H1 (cell line): ENCODE results near the gene DNAJC5G. TPM values are rescaled to one million over a fixed set of nuclear protein-coding genes. Genes with fewer than 3 reads are reported as not detected.

ENCODE experiments used
- CTCF ChIA-PET: fragments of 300-600 bp; sonication (Branson Sonifier 250); formaldehyde crosslinking; loops from one replicate; lab custom pipeline; 2021; ENCODE audit not compliant: partially characterized antibody; lab: Charles Lee
- POLR2A ChIA-PET: fragments of 300-600 bp; sonication (Branson Sonifier 250); formaldehyde crosslinking; loops from one replicate; lab custom pipeline; 2021; ENCODE audit warnings: inconsistent platforms; ENCODE audit not compliant: partially characterized antibody; lab: Charles Lee
- DNase-seq, 2 experiments: peaks; one replicate each; pipeline versions ENCODE4 v3.0.0 to v3.0.0-alpha.2; 2010 to 2022; ENCODE audit warnings: low spot score in 2 of 2, low read depth in 1 of 2, mixed read lengths in 1 of 2
- FAIRE-seq: peaks from 2 replicates; lab custom pipeline; 2011; peaks lifted over from hg19 to GRCh38; lab: Jason Lieb, UNC
- H2AFZ ChIP-seq: 2 replicates; pipeline ENCODE4 v1.8.1; 2012; ENCODE audit warnings: low read length, inconsistent platforms
- H2AK5ac ChIP-seq: 2 replicates; pipeline ENCODE4 v1.6.1; 2013; ENCODE audit warnings: low read depth, low read length
- H2BK120ac ChIP-seq: replicated peaks from 2 replicates; pipeline ENCODE3; 2013; ENCODE audit warnings: low read depth, low read length, inconsistent platforms
- H2BK12ac ChIP-seq: 2 replicates; pipeline ENCODE4 v1.6.1; 2013; ENCODE audit warnings: low read depth, low read length
- H2BK15ac ChIP-seq: 2 replicates; pipeline ENCODE4 v1.6.1; 2013; ENCODE audit warnings: low read length
- H2BK20ac ChIP-seq: 2 replicates; pipeline ENCODE4 v1.6.1; 2013; ENCODE audit warnings: low read length
- H2BK5ac ChIP-seq: 2 replicates; pipeline ENCODE4 v1.6.1; 2013; ENCODE audit warnings: low read depth, low read length
- H3K14ac ChIP-seq: 2 replicates; pipeline ENCODE4 v1.6.1; 2013; ENCODE audit warnings: inconsistent platforms; ENCODE audit not compliant: insufficient read length
- H3K18ac ChIP-seq: 2 replicates; pipeline ENCODE4 v1.6.1; 2013; ENCODE audit warnings: low read length; ENCODE audit errors: extremely low read depth
- H3K23ac ChIP-seq: 2 replicates; pipeline ENCODE4 v1.6.1; 2013; ENCODE audit warnings: inconsistent platforms; ENCODE audit not compliant: insufficient read length
- H3K23me2 ChIP-seq: 2 replicates; pipeline ENCODE4 v1.6.1; 2013; ENCODE audit warnings: low read depth, low read length
- H3K27ac ChIP-seq: 2 replicates; pipeline ENCODE4 v1.6.1; 2011; ENCODE audit warnings: low read depth, low read length, inconsistent platforms
- H3K27me3 ChIP-seq, 4 experiments: replicated peaks in 1 of 4; 1 replicate in 1 of 4; 2 replicates in 3 of 4; pipeline versions ENCODE4 v1.6.1 to v1.8.1; 2011 to 2013; ENCODE audit warnings: low read length in 3 of 4, mild to moderate bottlenecking in 3 of 4, inconsistent platforms in 2 of 4, mixed read lengths in 2 of 4, moderate library complexity in 1 of 4; ENCODE audit not compliant: control insufficient read depth in 3 of 4, insufficient read depth in 3 of 4; ENCODE audit errors: extremely low read depth in 1 of 4
- H3K36me3 ChIP-seq, 4 experiments: 2 replicates each; pipeline versions ENCODE4 v1.6.1 to v1.8.1; 2011 to 2013; ENCODE audit warnings: mild to moderate bottlenecking in 4 of 4, low read length in 3 of 4, moderate library complexity in 2 of 4, control low read depth in 1 of 4, inconsistent platforms in 1 of 4; ENCODE audit not compliant: insufficient read depth in 4 of 4, control insufficient read depth in 2 of 4
- H3K4ac ChIP-seq: replicated peaks from 2 replicates; pipeline ENCODE3; 2013; ENCODE audit warnings: low read length, low read depth, mixed read lengths, inconsistent platforms; ENCODE audit not compliant: insufficient read length
- H3K4me1 ChIP-seq, 4 experiments: replicated peaks in 1 of 4; 1 replicate in 1 of 4; 2 replicates in 3 of 4; pipeline versions ENCODE4 v1.6.1 to v1.8.1; 2011 to 2013; ENCODE audit warnings: low read length in 3 of 4, inconsistent platforms in 2 of 4, mixed read lengths in 1 of 4; ENCODE audit not compliant: insufficient read depth in 4 of 4, control insufficient read depth in 3 of 4
- H3K4me2 ChIP-seq, 2 experiments: 2 replicates each; pipeline versions ENCODE4 v1.6.1 to v1.8.1; 2011 to 2013; ENCODE audit warnings: low read depth in 2 of 2, low read length in 2 of 2, control low read depth in 1 of 2, inconsistent platforms in 1 of 2, mild to moderate bottlenecking in 1 of 2; ENCODE audit not compliant: insufficient read depth in 1 of 2
- H3K4me3 ChIP-seq, 4 experiments: fragments of 200-600, 300-600 bp in 1 of 4; sonication (generic), shearing (Covaris generic), sonication (Bioruptor Twin) in 1 of 4; 2 replicates each; pipeline versions ENCODE4 v1.5.1 to v1.8.1; 2011 to 2016; ENCODE audit warnings: low read length in 4 of 4, low read depth in 3 of 4, control low read depth in 2 of 4, inconsistent platforms in 2 of 4, mild to moderate bottlenecking in 2 of 4, mixed read lengths in 1 of 4, moderate library complexity in 1 of 4; ENCODE audit not compliant: insufficient read depth in 2 of 4; ENCODE audit errors: extremely low read depth in 1 of 4
- H3K56ac ChIP-seq: replicated peaks from 2 replicates; pipeline ENCODE3; 2013; ENCODE audit warnings: low read depth, mild to moderate bottlenecking, mixed read lengths, low read length, inconsistent platforms; ENCODE audit not compliant: insufficient read length
- H3K79me1 ChIP-seq: 2 replicates; pipeline ENCODE4 v1.6.1; 2013; ENCODE audit warnings: low read depth, low read length, control low read depth
- H3K79me2 ChIP-seq, 2 experiments: 2 replicates each; pipeline versions ENCODE4 v1.6.1 to v1.8.1; 2012 to 2013; ENCODE audit warnings: low read length in 2 of 2, mild to moderate bottlenecking in 2 of 2, inconsistent platforms in 1 of 2; ENCODE audit not compliant: insufficient read depth in 2 of 2, control insufficient read depth in 1 of 2
- H3K9ac ChIP-seq, 4 experiments: replicated peaks in 1 of 4; 1 replicate in 1 of 4; 2 replicates in 3 of 4; pipeline versions ENCODE4 v1.6.1 to v1.8.1; 2011 to 2013; ENCODE audit warnings: low read depth in 3 of 4, low read length in 3 of 4, control low read depth in 2 of 4, mild to moderate bottlenecking in 2 of 4, moderate library complexity in 2 of 4, inconsistent platforms in 1 of 4; ENCODE audit errors: extremely low read depth in 1 of 4
- H3K9me3 ChIP-seq, 2 experiments: 2 replicates each; pipeline versions ENCODE4 v1.6.1 to v1.8.1; 2012 to 2013; ENCODE audit warnings: mild to moderate bottlenecking in 2 of 2, moderate library complexity in 2 of 2, control low read depth in 1 of 2, inconsistent platforms in 1 of 2, low read depth in 1 of 2, low read length in 1 of 2, mixed read lengths in 1 of 2; ENCODE audit not compliant: insufficient read depth in 2 of 2
- H4K20me1 ChIP-seq, 2 experiments: replicated peaks in 1 of 2; 2 replicates each; pipeline versions ENCODE3 to v1.8.1; 2011 to 2013; ENCODE audit warnings: inconsistent platforms in 2 of 2, low read length in 2 of 2, mild to moderate bottlenecking in 1 of 2; ENCODE audit not compliant: insufficient read depth in 2 of 2, control insufficient read depth in 1 of 2
- H4K5ac ChIP-seq: 2 replicates; pipeline ENCODE4 v1.6.1; 2013; ENCODE audit warnings: low read length, low read depth, mixed read lengths, inconsistent platforms; ENCODE audit not compliant: insufficient read length
- H4K8ac ChIP-seq: 2 replicates; pipeline ENCODE4 v1.8.0; 2013; ENCODE audit warnings: mild to moderate bottlenecking, moderate library complexity, low read length, inconsistent platforms; ENCODE audit not compliant: insufficient read depth; ENCODE audit errors: extremely low read depth
- H4K91ac ChIP-seq: replicated peaks from 2 replicates; pipeline ENCODE3; 2013; ENCODE audit warnings: low read length, mixed read lengths, inconsistent platforms; ENCODE audit not compliant: insufficient read length
- ATF2 ChIP-seq: IDR thresholded peaks from 2 replicates; pipeline ENCODE4 v1.6.1; 2012; ENCODE audit warnings: low read length, inconsistent platforms
- CTCF ChIP-seq, 3 experiments: IDR thresholded peaks; 1 replicate in 2 of 3; 2 replicates in 1 of 3; pipeline versions ENCODE4 v1.5.1 to v1.6.1; 2011; ENCODE audit warnings: low read length in 3 of 3, mild to moderate bottlenecking in 3 of 3, inconsistent platforms in 2 of 3, low read depth in 1 of 3, moderate library complexity in 1 of 3; ENCODE audit not compliant: insufficient read depth in 1 of 3; ENCODE audit errors: control extremely low read depth in 1 of 3
- EP300 ChIP-seq, 2 experiments: IDR thresholded peaks; 1 replicate in 1 of 2; 2 replicates in 1 of 2; pipeline ENCODE4 v1.6.1; 2011 to 2012; ENCODE audit warnings: low read depth in 2 of 2, low read length in 2 of 2, mild to moderate bottlenecking in 2 of 2, borderline replicate concordance in 1 of 2, inconsistent platforms in 1 of 2, moderate library complexity in 1 of 2
- JUND ChIP-seq: IDR thresholded peaks from 2 replicates; pipeline ENCODE4 v1.6.1; 2011; ENCODE audit warnings: mild to moderate bottlenecking, improper control_type of control experiment, low read length
- KDM5A ChIP-seq: fragments of 200-600 bp; IDR thresholded peaks from 2 replicates; pipeline ENCODE4 v1.7.1; 2012; ENCODE audit warnings: mild to moderate bottlenecking, low read length, inconsistent platforms, mixed read lengths
- SP1 ChIP-seq: IDR thresholded peaks from 2 replicates; pipeline ENCODE4 v1.6.1; 2011; ENCODE audit warnings: low read depth, low read length
- TEAD4 ChIP-seq: IDR thresholded peaks from 2 replicates; pipeline ENCODE4 v1.6.1; 2012; ENCODE audit warnings: low read depth, low read length, inconsistent platforms, mixed read lengths
- WGBS, 2 experiments: shearing (Covaris generic) in 1 of 2; methylation state at CpG; one replicate each; pipeline versions ENCODE4 v1.1.6 to v1.1.7; 2013 to 2015; ENCODE audit warnings: low lambda C conversion rate in 2 of 2, mixed read lengths in 2 of 2, inconsistent platforms in 1 of 2, low coverage in 1 of 2, missing lambda C conversion rate in 1 of 2; ENCODE audit not compliant: insufficient replicate concordance in 2 of 2, insufficient coverage in 1 of 2, insufficient read length in 1 of 2; ENCODE audit errors: extremely low coverage in 1 of 2, missing lambda C conversion rate in 1 of 2; 5-methylcytosine and 5-hydroxymethylcytosine counted together
- polyA plus RNA-seq, 7 experiments: library from polyadenylated mRNA; depleted of rRNA in 3 of 7; stranded (reverse) in 5 of 7; unstranded in 2 of 7; fragments of >200 nt in 5 of 7; fragments of 200-250 nt in 2 of 7; gene quantifications; 1 replicate in 5 of 7; 2 replicates in 1 of 7; 4 replicates in 1 of 7; pipeline versions ENCODE4 v1.2.1 to v1.2.3, GENCODE V29; 2011 to 2013; ENCODE audit warnings: missing spikeins in 2 of 7, mixed read lengths in 2 of 7
- total RNA-seq: library from RNA; stranded (reverse); fragmentation: NEBNext Ultra II Directional; extraction: Animal tissue kit (Norgen Biotek cat#: 25700); gene quantifications from 2 replicates; pipeline ENCODE4 v1.2.1, GENCODE V29; 2021

Gene DNAJC5G
- total and polyA plus RNA-seq, 2 of the 8 experiments (the other 6 are each of a cell fraction or from before 2014, with no cell fraction given): 0.83 to 1.4 TPM

DNA sequence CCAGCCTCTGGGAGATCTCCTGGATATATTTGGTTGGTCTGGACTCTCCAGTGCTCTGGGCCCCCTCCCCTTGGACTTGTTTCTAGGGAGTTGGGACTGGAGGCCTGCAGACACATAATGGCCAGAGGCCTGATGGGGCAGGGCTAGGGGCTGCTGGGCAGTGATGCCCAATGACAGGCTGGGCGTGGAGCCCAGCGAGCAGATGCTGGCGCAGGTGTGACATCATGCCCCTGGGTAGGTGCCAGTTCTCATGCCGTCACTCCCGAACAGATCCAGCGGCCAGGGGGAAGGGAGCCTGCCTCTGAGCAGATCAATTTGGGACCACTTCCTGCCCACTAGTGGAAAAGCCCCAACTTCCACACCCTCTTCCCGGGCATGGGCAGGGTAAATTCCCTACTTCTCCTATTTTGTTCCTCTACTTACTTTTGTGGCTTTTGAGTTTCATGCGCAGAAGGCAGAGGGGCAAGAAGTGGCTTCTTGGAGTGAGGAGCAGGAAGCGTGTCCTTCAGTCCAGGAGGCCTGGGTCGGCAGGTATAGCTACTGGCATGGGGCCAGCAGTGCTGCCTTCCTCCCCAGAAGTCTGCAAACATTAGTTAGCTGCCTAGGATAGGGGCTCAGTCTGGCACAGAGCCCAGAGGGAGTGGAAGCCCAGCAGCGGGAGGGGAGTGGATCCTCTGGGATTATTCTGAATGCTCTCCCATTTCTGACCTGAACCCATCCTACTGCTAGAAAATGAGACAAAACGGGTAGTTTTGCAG is 41.6 kb downstream of the DNAJC5G start:
- no peak overlapping the region for H3K4ac ChIP-seq
- H3K4me2 ChIP-seq: no peak overlapping the region
- CTCF ChIA-PET: interaction anchor here (0.9 to 10.3 kb wide), 4 partner anchors 13 to 38 kb away, joined by 3 to 128 read pairs (median 4); partner anchors contain the start of gene UCN
- H3K23me2 ChIP-seq: no peaks in the 10 kb centered on the region
- no peak overlapping the region for H3K14ac ChIP-seq
- no peak overlapping the region for H2BK5ac ChIP-seq
- H3K9me3 ChIP-seq: no peaks in the 10 kb centered on the region
- H3K27ac ChIP-seq: no peak overlapping the region
- FAIRE-seq (no peak), DNase-seq (no peak)
- TF ChIP-seq TEAD4 (no peak), JUND (no peak), CTCF (IDR thresholded peaks at IDR 0.05; ENCODE audit: control extremely low read depth in 1 of 3, insufficient read depth in 1 of 3, low read depth in 1 of 3, low read length in 3 of 3) (no peak), SP1 (no peak), KDM5A (no peak), ATF2 (no peak), EP300 (IDR thresholded peaks at IDR 0.05; ENCODE audit: borderline replicate concordance in 1 of 2, low read depth in 2 of 2, low read length in 2 of 2) (no peak)
- no peak overlapping the region for H4K91ac ChIP-seq
- no peak overlapping the region for H2BK20ac ChIP-seq
- H4K8ac ChIP-seq: no peak overlapping the region
- no peak overlapping the region for H2BK15ac ChIP-seq
- no peak overlapping the region for H3K18ac ChIP-seq
- no peaks in the 10 kb centered on the region for H4K20me1 ChIP-seq
- no peak overlapping the region for H2AFZ ChIP-seq
- peaks cover 2% of the 10 kb centered on the region; the same call in 1 of the 2 replicates for H3K79me1 ChIP-seq
- no peak overlapping the region for H3K56ac ChIP-seq
- no peak overlapping the region for H3K23ac ChIP-seq
- no peak overlapping the region for H3K4me3 ChIP-seq
- no peaks in the 10 kb centered on the region for H3K79me2 ChIP-seq
- WGBS, 2 experiments: 86% methylated on average over 12 of the region's 12 CpGs; no CpG with 5 or more reads in 1 of the 2 experiments
- POLR2A ChIA-PET: interaction anchor here (1.1 to 9.4 kb wide), 4 partner anchors 8 to 62 kb away, joined by 3 to 105 read pairs (median 4); partner anchors contain the start of gene UCN
- H3K9ac ChIP-seq: no peak overlapping the region
- H2AK5ac ChIP-seq: no peak overlapping the region
- H3K27me3 ChIP-seq: no peaks in the 10 kb centered on the region
- H2BK12ac ChIP-seq: no peak overlapping the region
- no peak overlapping the region for H4K5ac ChIP-seq
- no peak overlapping the region for H2BK120ac ChIP-seq
- no peaks in the 10 kb centered on the region for H3K36me3 ChIP-seq
- H3K4me1 ChIP-seq: peaks cover 0 to 5% (median 0%) of the 10 kb centered on the region in 4 experiments; a peak in 3 of 7 replicates
